ENCODE results near the gene RPS4Y1. TPM values are rescaled to one million over a fixed set of nuclear protein-coding genes. Genes with fewer than 3 reads are reported as not detected.
"Not testable (repeated sequence)": the region's sequence is repeated elsewhere in the genome, so short reads cannot be mapped to it uniquely, and the experiment has no call there.

Gene RPS4Y1
- total and polyA plus RNA-seq, 5 donors: 187 to 210 (median 192) TPM; not detected in 2

- ATAC-seq (no peak), DNase-seq (no peak)
- no peaks in the 10 kb centered on the region for H3K4me1 ChIP-seq (ENCODE audit: control insufficient read depth, insufficient read depth, low read length)
- intact Hi-C loops (cut with DNase I): no loop called here
- H3K4me3 ChIP-seq (ENCODE audit: low read length): no peak overlapping the region
- H3K9me3 ChIP-seq (ENCODE audit: control insufficient read depth, low read length): no peaks in the 10 kb centered on the region
- 85% methylated on average over 2 of the region's 2 CpGs for WGBS
- H3K27ac ChIP-seq (ENCODE audit: low read length): no peak overlapping the region
- no peaks in the 10 kb centered on the region for H3K27me3 ChIP-seq (ENCODE audit: control insufficient read depth, insufficient read depth)
These were observed 7.0 kb downstream of the RPS4Y1 start for GRCh38 chrY:2848384-2848783.

GRCh38 chrY:2849368-2849767, 8.0 kb downstream of the RPS4Y1 start:
- no peak overlapping the region for H3K4me3 ChIP-seq (ENCODE audit: low read length)
- no peaks in the 10 kb centered on the region for H3K27me3 ChIP-seq (ENCODE audit: control insufficient read depth, insufficient read depth)
- no peak for DNase-seq
- no peaks in the 10 kb centered on the region for H3K9me3 ChIP-seq (ENCODE audit: control insufficient read depth, low read length)
- ATAC-seq: no peak
- H3K27ac ChIP-seq (ENCODE audit: low read length): no peak overlapping the region
- no peaks in the 10 kb centered on the region for H3K4me1 ChIP-seq (ENCODE audit: control insufficient read depth, insufficient read depth, low read length)
- intact Hi-C loops (cut with DNase I): no loop called here
- 97% methylated on average over 1 of the region's 1 CpG for WGBS

- Histone ChIP-seq H3K27ac (ENCODE audit: low read length) (no peak overlapping the region), H3K4me1 (ENCODE audit: control insufficient read depth, insufficient read depth, low read length) (no peaks in the 10 kb centered on the region), H3K27me3 (ENCODE audit: control insufficient read depth, insufficient read depth) (no peaks in the 10 kb centered on the region), H3K4me3 (ENCODE audit: low read length) (no peak overlapping the region), H3K9me3 (ENCODE audit: control insufficient read depth, low read length) (no peaks in the 10 kb centered on the region)
- DNase-seq: no peak
- WGBS: 93% methylated on average over 6 of the region's 6 CpGs
- intact Hi-C loops (cut with DNase I): no loop called here
- ATAC-seq: no peak
These were observed 12.9 kb downstream of the RPS4Y1 start for GRCh38 chrY:2854145-2854774.

- WGBS: 91% methylated on average over 5 of the region's 5 CpGs
- no peak overlapping the region for H3K27ac ChIP-seq (ENCODE audit: low read length)
- intact Hi-C loops (cut with DNase I): loop anchor here in 1 of 4 donors (5.0 kb wide), 1 partner anchor 75 kb away; no protein-coding TSS in a partner anchor
- H3K27me3 ChIP-seq (ENCODE audit: control insufficient read depth, insufficient read depth): no peaks in the 10 kb centered on the region
- ATAC-seq (no peak), DNase-seq (no peak)
- H3K9me3 ChIP-seq (ENCODE audit: control insufficient read depth, low read length): no peaks in the 10 kb centered on the region
- no peak overlapping the region for H3K4me3 ChIP-seq (ENCODE audit: low read length)
- H3K4me1 ChIP-seq (ENCODE audit: control insufficient read depth, insufficient read depth, low read length): no peaks in the 10 kb centered on the region
These were observed 15.7 kb downstream of the RPS4Y1 start for GRCh38 chrY:2857068-2857467.

GRCh38 chrY:2857686-2858085, 16.3 kb downstream of the RPS4Y1 start:
- Histone ChIP-seq H3K27me3 (ENCODE audit: control insufficient read depth, insufficient read depth) (no peaks in the 10 kb centered on the region), H3K4me1 (ENCODE audit: control insufficient read depth, insufficient read depth, low read length) (no peaks in the 10 kb centered on the region), H3K4me3 (ENCODE audit: low read length) (no peak overlapping the region), H3K27ac (ENCODE audit: low read length) (no peak overlapping the region), H3K9me3 (ENCODE audit: control insufficient read depth, low read length) (no peaks in the 10 kb centered on the region)
- intact Hi-C loops (cut with DNase I): loop anchor here in 1 of 4 donors (5.0 kb wide), 1 partner anchor 75 kb away; no protein-coding TSS in a partner anchor
- DNase-seq (no peak), ATAC-seq (no peak)
- WGBS: 83% methylated on average over 4 of the region's 4 CpGs

GRCh38 chrY:2859782-2860181, 18.4 kb downstream of the RPS4Y1 start:
- WGBS: 82% methylated on average over 4 of the region's 4 CpGs
- intact Hi-C loops (cut with DNase I): loop anchor here in 1 of 4 donors (5.0 kb wide), 1 partner anchor 73 kb away; no protein-coding TSS in a partner anchor

GRCh38 chrY:2860511-2860910, 19.1 kb downstream of the RPS4Y1 start:
- ATAC-seq: no peak
- H3K27ac ChIP-seq (ENCODE audit: low read length): no peak overlapping the region
- H3K9me3 ChIP-seq (ENCODE audit: control insufficient read depth, low read length): no peaks in the 10 kb centered on the region
- intact Hi-C loops (cut with DNase I): no loop called here
- DNase-seq: no peak
- H3K4me1 ChIP-seq (ENCODE audit: control insufficient read depth, insufficient read depth, low read length): no peaks in the 10 kb centered on the region
- no peaks in the 10 kb centered on the region for H3K27me3 ChIP-seq (ENCODE audit: control insufficient read depth, insufficient read depth)
- WGBS: 63% methylated on average over 2 of the region's 2 CpGs
- no peak overlapping the region for H3K4me3 ChIP-seq (ENCODE audit: low read length)

More at GRCh38 chrY:2859782-2860181, 18.4 kb downstream of the RPS4Y1 start:
- no peaks in the 10 kb centered on the region for H3K27me3 ChIP-seq (ENCODE audit: control insufficient read depth, insufficient read depth)
- H3K4me3 ChIP-seq (ENCODE audit: low read length): no peak overlapping the region
- DNase-seq: no peak
- no peak for ATAC-seq
- no peak overlapping the region for H3K27ac ChIP-seq (ENCODE audit: low read length)
- H3K9me3 ChIP-seq (ENCODE audit: control insufficient read depth, low read length): no peaks in the 10 kb centered on the region
- H3K4me1 ChIP-seq (ENCODE audit: control insufficient read depth, insufficient read depth, low read length): no peaks in the 10 kb centered on the region

GRCh38 chrY:2866581-2866980, 25.2 kb downstream of the RPS4Y1 start:
- H3K4me3 ChIP-seq (ENCODE audit: low read length): no peak overlapping the region
- ATAC-seq: no peak
- H3K9me3 ChIP-seq (ENCODE audit: control insufficient read depth, low read length): no peaks in the 10 kb centered on the region
- DNase-seq: no peak
- no peaks in the 10 kb centered on the region for H3K4me1 ChIP-seq (ENCODE audit: control insufficient read depth, insufficient read depth, low read length)
- 32% methylated on average over 2 of the region's 2 CpGs for WGBS
- H3K27ac ChIP-seq (ENCODE audit: low read length): no peak overlapping the region
- H3K27me3 ChIP-seq (ENCODE audit: control insufficient read depth, insufficient read depth): no peaks in the 10 kb centered on the region
- intact Hi-C loops (cut with DNase I): no loop called here

GRCh38 chrY:2867469-2867868, 26.1 kb downstream of the RPS4Y1 start:
- H3K27me3 ChIP-seq (ENCODE audit: control insufficient read depth, insufficient read depth): no peaks in the 10 kb centered on the region
- DNase-seq: no peak
- H3K27ac ChIP-seq (ENCODE audit: low read length): no peak overlapping the region
- intact Hi-C loops (cut with DNase I): no loop called here
- H3K4me3 ChIP-seq (ENCODE audit: low read length): no peak overlapping the region
- no peak for ATAC-seq
- no peaks in the 10 kb centered on the region for H3K4me1 ChIP-seq (ENCODE audit: control insufficient read depth, insufficient read depth, low read length)
- WGBS: 87% methylated on average over 8 of the region's 8 CpGs
- no peaks in the 10 kb centered on the region for H3K9me3 ChIP-seq (ENCODE audit: control insufficient read depth, low read length)

GRCh38 chrY:2868035-2868607, 26.7 kb downstream of the RPS4Y1 start:
- H3K27ac ChIP-seq (ENCODE audit: low read length): no peak overlapping the region
- no peak for ATAC-seq
- intact Hi-C loops (cut with DNase I): no loop called here
- H3K9me3 ChIP-seq (ENCODE audit: control insufficient read depth, low read length): no peaks in the 10 kb centered on the region
- H3K4me3 ChIP-seq (ENCODE audit: low read length): no peak overlapping the region
- DNase-seq: no peak
- 91% methylated on average over 8 of the region's 8 CpGs for WGBS
- no peaks in the 10 kb centered on the region for H3K4me1 ChIP-seq (ENCODE audit: control insufficient read depth, insufficient read depth, low read length)
- no peaks in the 10 kb centered on the region for H3K27me3 ChIP-seq (ENCODE audit: control insufficient read depth, insufficient read depth)

GRCh38 chrY:2872234-2872633, 30.8 kb downstream of the RPS4Y1 start:
- H3K9me3 ChIP-seq (ENCODE audit: control insufficient read depth, low read length); H3K27ac ChIP-seq (ENCODE audit: low read length); intact Hi-C loops (cut with DNase I); H3K27me3 ChIP-seq (ENCODE audit: control insufficient read depth, insufficient read depth); H3K4me1 ChIP-seq (ENCODE audit: control insufficient read depth, insufficient read depth, low read length); H3K4me3 ChIP-seq (ENCODE audit: low read length); DNase-seq; ATAC-seq: not testable (repeated sequence)
- WGBS: 89% methylated on average over 9 of the region's 9 CpGs
